ENCODE data around the gene DPF3.

GRCh38 chr14:72906879-72907278 is 13.0 kb upstream of the DPF3 start:
- TF ChIP-seq POLR2A (IDR thresholded peaks at IDR 0.05), result no peak
- no peak for TF ChIP-seq CTCF (IDR thresholded peaks at IDR 0.05)

Measured in esophagus squamous epithelium (tissue), 4 donors.